ENCODE data around the gene NPR2. TPM values are rescaled to one million over a fixed set of nuclear protein-coding genes. Genes with fewer than 3 reads are reported as not detected.

Gene NPR2
- total and polyA plus RNA-seq, 8 donors: 2.2 to 14.6 (median 3.6) TPM

DNA sequence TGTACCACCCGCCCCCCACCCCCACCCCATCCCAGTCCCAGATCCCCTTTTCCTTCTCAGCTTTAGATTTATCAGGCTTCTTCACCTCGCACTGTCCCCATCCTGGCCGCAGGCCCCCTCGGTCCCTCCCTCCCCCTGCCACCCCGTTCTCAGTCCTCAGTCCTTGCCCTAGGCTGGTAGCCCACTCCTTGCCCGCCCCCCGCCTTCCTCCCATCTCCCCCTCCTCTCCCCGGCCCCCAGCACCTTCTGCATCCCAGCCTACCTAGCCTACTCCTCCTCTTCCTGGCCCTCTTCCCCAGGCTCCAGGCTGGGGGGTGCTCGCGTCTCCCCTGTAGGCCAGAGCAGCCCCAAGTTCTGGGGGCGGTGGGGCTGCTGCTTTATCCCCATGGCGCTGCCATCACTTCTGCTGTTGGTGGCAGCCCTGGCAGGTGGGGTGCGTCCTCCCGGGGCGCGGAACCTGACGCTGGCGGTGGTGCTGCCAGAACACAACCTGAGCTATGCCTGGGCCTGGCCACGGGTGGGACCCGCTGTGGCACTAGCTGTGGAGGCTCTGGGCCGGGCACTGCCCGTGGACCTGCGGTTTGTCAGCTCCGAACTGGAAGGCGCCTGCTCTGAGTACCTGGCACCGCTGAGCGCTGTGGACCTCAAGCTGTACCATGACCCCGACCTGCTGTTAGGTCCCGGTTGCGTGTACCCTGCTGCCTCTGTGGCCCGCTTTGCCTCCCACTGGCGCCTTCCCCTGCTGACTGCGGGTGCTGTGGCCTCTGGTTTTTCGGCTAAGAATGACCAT lies 828 bp downstream of the NPR2 start:
- 89 to 92% methylated on average over 29 to 34 of the region's 34 CpGs for WGBS, 2 donors
- ATAC-seq (no peak), DNase-seq (peak in 1 of 6 donors; percentile 73), FAIRE-seq (no peak)
- H3K36me3 ChIP-seq: no peaks in the 10 kb centered on the region
- no peaks in the 10 kb centered on the region for H3K9me3 ChIP-seq
- H3K4me3 ChIP-seq: no peak overlapping the region
- TF ChIP-seq, protein P1, sequence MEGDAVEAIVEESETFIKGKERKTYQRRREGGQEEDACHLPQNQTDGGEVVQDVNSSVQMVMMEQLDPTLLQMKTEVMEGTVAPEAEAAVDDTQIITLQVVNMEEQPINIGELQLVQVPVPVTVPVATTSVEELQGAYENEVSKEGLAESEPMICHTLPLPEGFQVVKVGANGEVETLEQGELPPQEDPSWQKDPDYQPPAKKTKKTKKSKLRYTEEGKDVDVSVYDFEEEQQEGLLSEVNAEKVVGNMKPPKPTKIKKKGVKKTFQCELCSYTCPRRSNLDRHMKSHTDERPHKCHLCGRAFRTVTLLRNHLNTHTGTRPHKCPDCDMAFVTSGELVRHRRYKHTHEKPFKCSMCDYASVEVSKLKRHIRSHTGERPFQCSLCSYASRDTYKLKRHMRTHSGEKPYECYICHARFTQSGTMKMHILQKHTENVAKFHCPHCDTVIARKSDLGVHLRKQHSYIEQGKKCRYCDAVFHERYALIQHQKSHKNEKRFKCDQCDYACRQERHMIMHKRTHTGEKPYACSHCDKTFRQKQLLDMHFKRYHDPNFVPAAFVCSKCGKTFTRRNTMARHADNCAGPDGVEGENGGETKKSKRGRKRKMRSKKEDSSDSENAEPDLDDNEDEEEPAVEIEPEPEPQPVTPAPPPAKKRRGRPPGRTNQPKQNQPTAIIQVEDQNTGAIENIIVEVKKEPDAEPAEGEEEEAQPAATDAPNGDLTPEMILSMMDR (IDR thresholded peaks at IDR 0.05): no peak
- H3K27ac ChIP-seq: no peak overlapping the region
- H3K4me1 ChIP-seq: no peaks in the 10 kb centered on the region
- H3K27me3 ChIP-seq: no peaks in the 10 kb centered on the region
- intact Hi-C loops (cut with DNase I): loop anchor here (5.0 to 10.0 kb wide), 3 partner anchors 83 to 100 kb away; partner anchors contain the start of gene OR13J1 (in 1 of the 3)

DNA sequence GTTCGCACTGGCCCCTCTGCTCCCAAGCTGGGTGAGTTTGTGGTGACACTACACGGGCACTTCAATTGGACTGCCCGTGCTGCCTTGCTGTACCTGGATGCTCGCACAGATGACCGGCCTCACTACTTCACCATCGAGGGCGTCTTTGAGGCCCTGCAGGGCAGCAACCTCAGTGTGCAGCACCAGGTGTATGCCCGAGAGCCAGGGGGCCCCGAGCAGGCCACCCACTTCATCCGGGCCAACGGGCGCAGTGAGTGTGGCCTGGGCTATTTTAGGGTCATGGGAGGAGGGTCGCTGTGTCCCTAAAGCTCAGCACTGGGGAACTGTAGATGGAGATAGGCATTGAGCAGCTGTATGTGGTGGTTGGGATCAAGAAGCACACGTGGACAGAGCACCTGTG lies 1.4 kb downstream of the NPR2 start:
- no peaks in the 10 kb centered on the region for H3K27me3 ChIP-seq
- TF ChIP-seq, protein P1 (IDR thresholded peaks at IDR 0.05): no peak
- intact Hi-C loops (cut with DNase I): loop anchor here (5.0 to 10.0 kb wide), 3 partner anchors 82 to 99 kb away; partner anchors contain the start of gene OR13J1 (in 1 of the 3)
- FAIRE-seq (no peak), DNase-seq (no peak), ATAC-seq (no peak)
- H3K36me3 ChIP-seq: no peaks in the 10 kb centered on the region
- no peaks in the 10 kb centered on the region for H3K9me3 ChIP-seq
- no peaks in the 10 kb centered on the region for H3K4me1 ChIP-seq
- 91 to 94% methylated on average over 14 of the region's 14 CpGs for WGBS, 2 donors
- no peak overlapping the region for H3K4me3 ChIP-seq
- H3K27ac ChIP-seq: no peak overlapping the region

DNA sequence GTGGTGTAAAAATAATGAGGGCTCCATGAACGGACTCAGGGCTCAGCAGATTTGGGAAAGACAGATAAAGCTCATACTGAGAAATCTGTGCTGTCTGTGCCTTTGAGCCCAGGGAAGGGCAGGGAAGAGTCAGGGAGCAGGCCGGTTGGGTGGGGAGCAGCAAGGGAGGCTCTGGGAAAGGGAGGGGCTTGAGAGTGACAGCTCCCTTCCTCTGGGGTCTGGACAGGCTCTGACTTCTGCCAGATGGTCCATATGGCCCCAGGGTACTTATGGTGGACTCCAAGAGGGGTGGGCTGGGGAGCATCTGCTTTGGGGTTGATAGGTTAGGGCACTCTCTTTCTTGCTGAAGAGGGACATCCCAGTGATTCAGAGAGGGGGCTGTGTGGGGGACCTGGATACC lies 2.1 kb downstream of the NPR2 start:
- 79 to 82% methylated on average over 2 of the region's 2 CpGs for WGBS, 2 donors

DNA sequence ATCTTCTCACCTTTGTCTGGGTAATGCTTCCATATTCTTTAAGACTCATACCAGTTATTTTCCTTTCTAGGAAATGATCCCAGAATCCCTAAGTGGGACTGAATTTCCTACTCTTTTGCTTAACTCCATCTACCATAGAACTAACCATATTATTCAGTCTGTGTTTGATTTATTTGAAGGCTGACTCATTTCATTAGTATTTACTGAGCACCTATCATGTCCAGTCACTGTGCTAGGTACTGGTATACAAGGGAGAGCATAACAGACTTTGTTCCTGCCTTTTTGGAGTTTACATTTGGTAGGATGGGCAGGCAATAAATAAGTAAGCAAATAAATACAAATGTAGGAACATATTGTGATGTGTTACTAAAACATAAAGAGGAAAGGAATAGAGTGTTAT lies 4.3 kb downstream of the NPR2 start:
- Histone ChIP-seq H3K36me3 (no peaks in the 10 kb centered on the region), H3K27me3 (no peaks in the 10 kb centered on the region), H3K27ac (no peak overlapping the region), H3K4me3 (no peak overlapping the region), H3K9me3 (no peaks in the 10 kb centered on the region), H3K4me1 (no peaks in the 10 kb centered on the region)
- FAIRE-seq (no peak), DNase-seq (no peak), ATAC-seq (no peak)
- intact Hi-C loops (cut with DNase I): loop anchor here in 1 of 3 donors (10.0 kb wide), 1 partner anchor 79 kb away; the partner anchor contains the start of gene OR13J1
- TF ChIP-seq, protein P1 (IDR thresholded peaks at IDR 0.05): no peak

More for the DNA sequence above, 2.1 kb downstream of the NPR2 start:
- H3K27ac ChIP-seq: no peak overlapping the region
- H3K9me3 ChIP-seq: no peaks in the 10 kb centered on the region
- FAIRE-seq: no peak
- no peak for ATAC-seq
- no peak overlapping the region for H3K4me3 ChIP-seq
- DNase-seq: no peak
- TF ChIP-seq, protein P1 (IDR thresholded peaks at IDR 0.05): no peak
- no peaks in the 10 kb centered on the region for H3K36me3 ChIP-seq
- intact Hi-C loops (cut with DNase I): loop anchor here (5.0 to 10.0 kb wide), 3 partner anchors 81 to 99 kb away; partner anchors contain the start of gene OR13J1 (in 1 of the 3)
- H3K27me3 ChIP-seq: no peaks in the 10 kb centered on the region
- H3K4me1 ChIP-seq: no peaks in the 10 kb centered on the region

Measured in pancreas (tissue), 10 donors.